DMS79 (cell line): ENCODE measurements around the gene FBP2.
"Not testable (repeated sequence)": the region's sequence is repeated elsewhere in the genome, so short reads cannot be mapped to it uniquely, and the experiment has no call there.

Source experiments
- DNase-seq: peaks from one replicate; lab custom pipeline; 2025; lab: John Stamatoyannopoulos, UW

Gene FBP2

GRCh38 chr9:94563548-94563947, 30.1 kb downstream of the FBP2 start:
- no peak for DNase-seq

- DNase-seq, result no peak
These were observed 33.4 kb downstream of the FBP2 start for GRCh38 chr9:94560237-94560636.

GRCh38 chr9:94557376-94557775, 36.2 kb downstream of the FBP2 start:
- DNase-seq, result no peak

- no peak for DNase-seq
These were observed 38.9 kb downstream of the FBP2 start, which contains the start of gene PCAT7 for GRCh38 chr9:94554439-94555331. TSS of gene PCAT7 (plus strand) at chr9:94555083.

- no peak for DNase-seq
These were observed 39.6 kb downstream of the FBP2 start for GRCh38 chr9:94554078-94554438.

GRCh38 chr9:94553029-94553938, 40.3 kb downstream of the FBP2 start:
- no peak for DNase-seq

GRCh38 chr9:94545940-94546339, 47.7 kb downstream of the FBP2 start:
- DNase-seq, result no peak

- DNase-seq, result not testable (repeated sequence)
These were observed 49.3 kb downstream of the FBP2 start for GRCh38 chr9:94544335-94544734.

GRCh38 chr9:94538908-94539307, 54.7 kb downstream of the FBP2 start:
- no peak for DNase-seq

GRCh38 chr9:94534901-94535300, 58.7 kb downstream of the FBP2 start:
- no peak for DNase-seq

GRCh38 chr9:94533601-94534000, 60.0 kb downstream of the FBP2 start:
- DNase-seq, result no peak

- no peak for DNase-seq
These were observed 60.5 kb downstream of the FBP2 start for GRCh38 chr9:94533155-94533554.

- DNase-seq, result no peak
These were observed 64.7 kb downstream of the FBP2 start for GRCh38 chr9:94528886-94529285.

- DNase-seq, result no peak
These were observed 66.7 kb downstream of the FBP2 start for GRCh38 chr9:94526951-94527350.

- no peak for DNase-seq
These were observed 67.4 kb downstream of the FBP2 start for GRCh38 chr9:94526271-94526670.

- DNase-seq, result no peak
These were observed 68.1 kb downstream of the FBP2 start for GRCh38 chr9:94525396-94526035.

GRCh38 chr9:94517254-94517653, 76.4 kb downstream of the FBP2 start:
- no peak for DNase-seq

GRCh38 chr9:94514722-94515121, 78.9 kb downstream of the FBP2 start:
- no peak for DNase-seq

- no peak for DNase-seq
These were observed 81.7 kb downstream of the FBP2 start for GRCh38 chr9:94511955-94512265.

- no peak for DNase-seq
These were observed 82.3 kb downstream of the FBP2 start for GRCh38 chr9:94511134-94511954.
